WERI-Rb-1 (cell line): ENCODE data around the gene TAPBP.

Experiments
- DNase-seq: peaks from one replicate; pipeline ENCODE4 v3.0.0-alpha.2; 2020
- H3K27ac ChIP-seq: fragments of 250-450 bp; sonication (Bioruptor Pico); 2 replicates; pipeline ENCODE4 v1.5.1; 2020; ENCODE audit warnings: mild to moderate bottlenecking, moderate library complexity
- H3K27me3 ChIP-seq: fragments of 250-450 bp; sonication (Bioruptor Pico); 2 replicates; pipeline ENCODE4 v1.5.1; 2021; ENCODE audit warnings: mild to moderate bottlenecking, low read depth, moderate library complexity; ENCODE audit not compliant: insufficient read depth, severe bottlenecking
- H3K36me3 ChIP-seq: fragments of 250-450 bp; sonication (Bioruptor Pico); 2 replicates; pipeline ENCODE4 v1.5.1; 2020; ENCODE audit warnings: mild to moderate bottlenecking, moderate library complexity
- H3K4me3 ChIP-seq: 2 replicates; pipeline ENCODE4 v1.5.1; 2011; ENCODE audit warnings: low read depth, mild to moderate bottlenecking, control low read depth, low read length
- H3K9me3 ChIP-seq: fragments of 250-450 bp; sonication (Bioruptor Pico); 2 replicates; pipeline ENCODE4 v1.5.1; 2021; ENCODE audit warnings: mild to moderate bottlenecking, moderate library complexity; ENCODE audit not compliant: severe bottlenecking
- TF ChIP-seq, protein P1 (sequence below): IDR thresholded peaks from 2 replicates; pipeline ENCODE4 v1.5.1; 2011; ENCODE audit warnings: low read depth, mild to moderate bottlenecking, control low read depth, inconsistent platforms, low read length

Gene TAPBP

DNA sequence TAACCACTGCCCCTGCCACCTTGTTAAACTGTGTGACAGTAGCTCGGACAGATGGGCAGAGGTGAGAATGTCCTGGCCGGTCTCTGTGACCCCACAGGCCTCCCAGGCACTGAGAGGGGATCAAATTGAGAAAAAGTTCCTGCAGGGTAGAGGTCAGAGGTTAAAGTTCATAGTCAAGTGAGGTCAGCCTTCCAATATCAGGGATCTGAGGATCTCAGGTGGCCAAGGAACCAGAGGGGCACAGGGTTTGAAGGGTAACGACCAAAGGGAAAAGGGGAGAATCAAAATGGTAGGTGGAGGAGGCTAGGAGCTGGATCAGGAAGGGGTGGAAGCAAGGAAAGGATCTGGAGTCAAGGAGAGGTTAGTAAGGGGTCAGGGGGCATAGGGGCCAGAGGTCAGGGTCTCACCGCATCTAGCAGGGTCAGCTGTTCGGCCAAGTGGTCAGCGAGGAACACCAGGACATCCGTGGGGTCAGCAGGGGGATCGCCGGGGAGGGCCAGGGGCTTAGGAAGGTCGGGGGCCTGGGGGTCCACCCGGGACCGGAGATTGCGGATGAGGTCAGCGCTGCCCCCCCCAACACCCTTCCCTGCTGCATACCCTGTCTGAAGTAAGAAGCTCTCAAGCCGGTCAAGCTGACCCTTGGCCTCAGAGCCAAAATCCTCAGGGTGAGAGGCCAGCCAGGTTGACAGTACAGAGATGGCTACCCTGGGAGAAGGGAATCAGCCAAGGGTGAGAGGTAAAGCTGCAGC lies 18.1 kb downstream of the TAPBP start:
- TF ChIP-seq, protein P1, sequence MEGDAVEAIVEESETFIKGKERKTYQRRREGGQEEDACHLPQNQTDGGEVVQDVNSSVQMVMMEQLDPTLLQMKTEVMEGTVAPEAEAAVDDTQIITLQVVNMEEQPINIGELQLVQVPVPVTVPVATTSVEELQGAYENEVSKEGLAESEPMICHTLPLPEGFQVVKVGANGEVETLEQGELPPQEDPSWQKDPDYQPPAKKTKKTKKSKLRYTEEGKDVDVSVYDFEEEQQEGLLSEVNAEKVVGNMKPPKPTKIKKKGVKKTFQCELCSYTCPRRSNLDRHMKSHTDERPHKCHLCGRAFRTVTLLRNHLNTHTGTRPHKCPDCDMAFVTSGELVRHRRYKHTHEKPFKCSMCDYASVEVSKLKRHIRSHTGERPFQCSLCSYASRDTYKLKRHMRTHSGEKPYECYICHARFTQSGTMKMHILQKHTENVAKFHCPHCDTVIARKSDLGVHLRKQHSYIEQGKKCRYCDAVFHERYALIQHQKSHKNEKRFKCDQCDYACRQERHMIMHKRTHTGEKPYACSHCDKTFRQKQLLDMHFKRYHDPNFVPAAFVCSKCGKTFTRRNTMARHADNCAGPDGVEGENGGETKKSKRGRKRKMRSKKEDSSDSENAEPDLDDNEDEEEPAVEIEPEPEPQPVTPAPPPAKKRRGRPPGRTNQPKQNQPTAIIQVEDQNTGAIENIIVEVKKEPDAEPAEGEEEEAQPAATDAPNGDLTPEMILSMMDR = no peak
- peaks cover 60% of the 10 kb centered on the region for H3K36me3 ChIP-seq
- H3K27ac ChIP-seq = no peak overlapping the region
- no peak for DNase-seq
- H3K9me3 ChIP-seq = no peaks in the 10 kb centered on the region
- H3K27me3 ChIP-seq = no peaks in the 10 kb centered on the region
- no peak overlapping the region for H3K4me3 ChIP-seq

DNA sequence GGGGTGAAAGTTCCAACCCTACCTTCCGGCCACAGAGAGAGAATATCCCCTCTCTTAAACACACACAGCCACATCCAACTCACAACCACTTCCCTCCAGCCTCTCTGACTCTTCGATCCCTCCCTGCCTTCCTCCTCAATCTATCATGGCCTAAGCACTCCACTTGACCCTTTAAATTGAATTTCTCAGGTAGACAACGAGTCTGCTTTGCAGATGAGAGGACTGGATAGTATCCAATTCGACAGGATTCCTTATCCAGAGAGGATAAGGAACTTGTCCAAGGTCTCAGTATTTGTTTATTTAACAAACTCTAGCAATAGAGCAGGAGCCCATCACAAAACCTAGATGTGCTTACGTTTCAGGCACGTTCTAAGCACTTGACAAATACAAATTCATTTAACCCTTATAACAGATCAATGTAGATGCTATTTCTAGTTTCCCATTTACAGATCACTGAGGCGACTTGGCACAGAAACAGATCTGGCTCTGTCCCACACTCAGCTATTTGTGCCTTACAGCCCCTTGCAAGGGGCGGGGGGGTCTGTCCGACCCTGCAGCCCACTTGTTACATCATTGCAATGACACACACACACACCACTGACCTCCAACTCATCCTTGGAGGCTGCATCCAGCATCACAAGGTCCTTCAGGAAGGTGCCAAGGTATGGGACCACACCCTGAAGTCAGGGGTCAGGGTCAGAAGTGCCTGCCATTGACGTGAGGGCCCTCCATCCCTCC lies 19.6 kb downstream of the TAPBP start:
- Histone ChIP-seq H3K9me3 (no peaks in the 10 kb centered on the region), H3K4me3 (no peak overlapping the region), H3K27me3 (no peaks in the 10 kb centered on the region), H3K36me3 (peaks cover 63% of the 10 kb centered on the region), H3K27ac (no peak overlapping the region)
- no peak for DNase-seq
- TF ChIP-seq, protein P1 = no peak

DNA sequence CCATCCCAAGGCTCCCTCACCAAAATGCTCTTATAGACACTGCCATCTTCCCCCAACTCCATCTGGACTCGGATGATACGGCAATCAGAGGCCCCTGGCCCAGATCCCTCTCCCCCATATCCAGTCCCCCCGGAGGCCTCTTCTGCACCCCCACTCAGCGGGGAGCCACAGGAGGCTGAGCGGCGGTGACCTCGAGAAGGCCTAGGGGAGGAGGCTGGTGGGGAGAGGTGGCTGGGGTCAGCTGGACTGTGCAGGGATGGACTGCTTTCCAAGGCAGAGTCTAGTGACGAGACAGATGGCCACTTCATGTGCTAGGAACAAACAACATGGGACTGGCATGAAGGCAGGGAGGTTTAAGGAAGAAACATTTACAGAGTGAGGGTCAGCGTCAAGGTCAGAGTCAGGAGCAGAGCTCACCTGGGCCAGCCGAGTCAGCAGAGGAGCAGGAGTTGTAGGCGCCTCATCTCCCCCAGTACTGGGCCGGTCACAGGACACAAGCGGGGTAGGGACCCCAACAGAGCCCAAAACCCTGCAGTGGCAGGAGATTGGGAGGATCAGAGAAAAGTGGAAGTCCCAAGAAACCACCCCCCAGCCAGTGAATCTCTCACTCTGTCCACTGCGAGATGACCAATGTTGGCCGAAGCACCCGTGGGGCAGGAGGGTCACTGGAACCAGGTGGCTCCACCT lies 20.7 kb downstream of the TAPBP start:
- no peak for DNase-seq
- no peaks in the 10 kb centered on the region for H3K27me3 ChIP-seq
- TF ChIP-seq, protein P1 = no peak
- H3K27ac ChIP-seq = no peak overlapping the region
- H3K9me3 ChIP-seq = no peaks in the 10 kb centered on the region
- H3K36me3 ChIP-seq = peaks cover 63% of the 10 kb centered on the region
- no peak overlapping the region for H3K4me3 ChIP-seq

DNA sequence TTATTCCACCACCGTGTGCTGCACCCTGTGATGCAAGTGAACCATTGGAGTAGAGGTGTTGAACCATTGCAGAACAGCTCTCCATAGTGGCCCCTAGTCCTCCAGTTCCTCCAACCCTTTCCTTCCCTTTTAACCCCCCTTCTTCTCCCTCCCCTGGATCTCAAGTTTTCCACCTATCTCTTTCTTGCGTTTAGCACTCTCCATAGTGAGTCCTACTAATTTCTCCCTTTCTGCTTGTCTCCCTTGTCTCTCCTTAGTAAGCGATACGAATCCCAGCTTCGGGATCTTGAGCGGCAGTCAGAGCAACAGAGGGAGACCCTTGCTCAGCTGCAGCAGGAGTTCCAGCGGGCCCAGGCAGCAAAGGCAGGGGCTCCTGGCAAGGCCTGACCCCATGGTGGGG lies 23.4 kb downstream of the TAPBP start:
- no peak for DNase-seq
- no peak overlapping the region for H3K4me3 ChIP-seq
- no peaks in the 10 kb centered on the region for H3K9me3 ChIP-seq
- H3K27ac ChIP-seq = no peak overlapping the region
- peaks cover 74% of the 10 kb centered on the region for H3K36me3 ChIP-seq
- TF ChIP-seq, protein P1 = no peak
- no peaks in the 10 kb centered on the region for H3K27me3 ChIP-seq

DNA sequence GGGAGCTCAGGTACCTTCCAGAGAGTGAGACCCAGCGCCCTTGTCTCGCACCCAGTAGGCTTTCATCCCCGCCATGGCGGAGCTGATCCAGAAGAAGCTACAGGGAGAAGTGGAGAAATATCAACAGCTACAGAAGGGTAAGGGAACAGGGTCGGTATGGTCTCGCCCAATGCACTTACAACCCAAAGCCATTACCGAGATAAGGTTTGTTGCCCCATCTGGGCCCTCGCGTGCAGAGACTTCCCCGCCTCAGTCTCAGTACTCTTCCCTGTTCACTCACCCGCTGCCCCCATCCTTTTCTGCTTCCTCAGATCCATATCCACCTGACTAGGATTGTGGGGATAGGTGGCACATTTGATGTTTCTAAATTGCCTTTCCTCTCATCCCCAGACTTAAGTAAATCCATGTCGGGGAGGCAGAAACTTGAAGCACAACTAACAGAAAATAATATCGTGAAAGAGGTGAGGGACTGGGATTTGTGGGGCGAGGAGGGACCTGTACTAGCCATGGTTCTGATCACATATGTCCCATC lies 24.0 kb downstream of the TAPBP start:
- H3K27ac ChIP-seq = peak overlapping the region; percentile 62
- no peaks in the 10 kb centered on the region for H3K27me3 ChIP-seq
- H3K36me3 ChIP-seq = peaks cover 74% of the 10 kb centered on the region
- DNase-seq = no peak
- TF ChIP-seq, protein P1 = no peak
- no peaks in the 10 kb centered on the region for H3K9me3 ChIP-seq
- H3K4me3 ChIP-seq = peak overlapping the region; percentile 59
